GM21528 (cell line): ENCODE data around the gene RAI14.
"Not testable (repeated sequence)": the region's sequence is repeated elsewhere in the genome, so short reads cannot be mapped to it uniquely, and the experiment has no call there.

ENCODE experiments used
- ATAC-seq: cut with Tn5 transposase; IDR thresholded peaks from one replicate; pipeline ENCODE4 v1.9.1; 2021; ENCODE audit warnings: mild to moderate bottlenecking, moderate library complexity; ENCODE audit not compliant: unreplicated experiment, low FRiP score

The RAI14 gene

GRCh38 chr5:34724741-34725140, 68.6 kb downstream of the RAI14 start:
- no peak for ATAC-seq

DNA sequence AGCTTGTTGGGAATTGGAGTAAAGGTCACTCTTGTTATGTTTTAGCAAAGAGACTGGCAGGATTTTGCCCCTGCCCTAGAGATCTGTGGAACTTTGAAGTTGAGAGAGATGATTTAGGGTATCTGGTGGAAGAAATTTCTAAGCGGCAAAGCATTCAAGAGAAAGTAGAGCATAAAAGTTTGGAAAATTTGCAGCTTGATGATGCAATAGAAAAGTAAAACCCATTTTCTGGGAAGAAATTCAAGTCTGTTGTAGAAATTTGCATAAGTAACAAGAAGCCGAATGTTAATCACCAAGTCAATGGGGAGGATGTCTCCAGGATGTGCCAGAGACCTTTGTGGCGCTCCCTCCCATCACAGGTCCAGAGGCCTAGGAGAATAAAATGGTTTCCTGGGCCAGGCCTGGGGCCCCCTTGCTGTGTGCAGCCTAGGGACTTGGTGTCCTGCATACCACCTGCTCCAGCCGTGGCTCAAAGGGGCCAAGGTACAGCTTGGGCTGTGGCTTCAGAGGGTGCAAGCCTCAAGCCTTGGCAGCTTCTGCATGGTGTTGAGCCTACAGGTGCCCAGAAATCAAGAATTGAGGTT, 71.1 kb downstream of the RAI14 start:
- ATAC-seq = not testable (repeated sequence)

GRCh38 chr5:34728236-34728635, 72.1 kb downstream of the RAI14 start:
- no peak for ATAC-seq

DNA sequence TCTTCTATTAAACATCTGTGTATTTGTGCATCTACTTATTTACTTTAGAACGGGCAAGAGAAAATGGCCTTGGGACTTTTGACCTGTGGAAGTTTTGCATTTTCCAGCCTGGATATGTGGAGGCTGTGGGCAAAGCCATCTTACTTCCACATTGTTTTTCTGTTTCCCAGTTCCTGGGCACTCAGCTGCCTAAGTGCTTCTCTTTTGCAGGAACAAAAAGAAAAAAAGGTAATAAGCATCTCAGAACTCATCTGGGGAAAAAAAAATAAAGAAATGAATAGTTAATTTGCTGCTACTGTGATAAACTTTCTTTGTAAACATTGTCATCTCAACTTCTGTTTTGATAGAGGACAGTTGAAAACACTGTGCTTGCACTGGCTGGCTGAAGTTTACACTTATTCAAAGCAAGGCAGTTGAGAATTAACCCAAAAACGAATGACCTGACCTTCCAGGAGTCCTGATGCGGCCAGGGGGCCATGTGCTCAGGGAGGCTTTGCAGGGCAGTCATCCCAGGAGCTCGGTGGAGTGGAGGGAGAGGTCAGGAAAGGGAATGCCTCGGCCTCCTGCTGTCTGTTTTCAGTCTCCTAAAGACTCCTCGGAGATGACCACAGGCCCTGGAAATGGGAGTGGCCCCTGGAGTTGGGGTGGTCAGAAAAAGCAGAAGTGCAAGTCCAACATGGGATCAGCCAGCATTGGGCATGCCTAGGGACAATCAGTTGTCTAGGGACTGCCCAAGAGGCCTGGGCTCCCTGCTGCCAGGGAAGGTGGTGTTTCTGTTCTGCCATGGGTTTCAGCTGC, 75.5 kb downstream of the RAI14 start:
- ATAC-seq = no peak

DNA sequence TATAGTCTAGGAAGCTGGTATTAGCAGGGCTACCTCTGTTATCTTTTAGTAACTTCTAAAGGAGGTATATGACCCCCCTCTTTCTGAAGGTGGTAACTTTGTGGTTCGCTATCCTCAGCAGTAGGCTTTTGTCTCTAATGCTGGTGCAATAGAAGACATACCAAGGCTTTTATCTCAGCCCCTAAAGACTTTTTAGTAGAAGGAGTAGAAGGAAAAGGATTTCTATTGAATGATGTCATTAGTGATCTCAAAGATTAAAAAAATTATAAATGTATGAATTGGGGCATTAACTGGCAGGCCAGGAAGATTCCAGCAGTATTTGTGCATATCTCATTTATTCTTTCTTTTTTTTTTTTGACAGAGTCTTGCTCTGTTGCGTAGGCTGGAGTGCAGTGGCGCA, 78.2 kb downstream of the RAI14 start:
- no peak for ATAC-seq

- ATAC-seq = no peak
Observed at GRCh38 chr5:34735491-34736426, 79.6 kb downstream of the RAI14 start.

DNA sequence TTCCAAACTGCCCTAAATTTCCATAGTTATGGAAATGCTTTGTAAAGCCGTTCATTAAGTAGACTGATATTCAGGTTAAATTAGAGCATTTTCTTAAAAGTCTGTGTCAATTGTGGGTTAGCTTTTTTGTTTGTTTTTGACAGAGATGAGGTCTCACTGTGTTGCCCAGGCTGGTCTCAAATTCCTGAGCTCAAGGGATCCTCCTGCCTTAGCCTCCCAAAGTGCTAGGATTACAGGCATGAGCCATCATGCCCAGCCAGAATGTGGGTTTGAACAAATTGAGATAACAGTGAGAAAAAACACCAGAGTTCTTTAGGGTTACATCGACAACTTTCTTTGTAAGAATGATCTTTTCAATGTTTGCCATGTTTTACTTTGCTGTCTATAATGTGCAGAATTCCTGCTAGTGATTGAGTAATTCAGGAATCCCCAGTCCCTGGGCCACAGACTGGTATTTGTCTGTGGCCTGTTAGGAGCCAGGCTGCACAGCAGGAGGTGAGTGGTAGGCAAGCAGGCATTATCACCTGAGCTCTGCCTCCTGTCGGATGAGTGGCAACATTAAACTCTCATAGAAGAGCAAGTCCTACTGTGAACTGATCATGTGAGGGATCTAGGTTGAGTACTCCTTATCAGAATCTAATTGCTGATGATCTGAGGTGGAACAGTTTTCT, 80.5 kb downstream of the RAI14 start:
- no peak for ATAC-seq

DNA sequence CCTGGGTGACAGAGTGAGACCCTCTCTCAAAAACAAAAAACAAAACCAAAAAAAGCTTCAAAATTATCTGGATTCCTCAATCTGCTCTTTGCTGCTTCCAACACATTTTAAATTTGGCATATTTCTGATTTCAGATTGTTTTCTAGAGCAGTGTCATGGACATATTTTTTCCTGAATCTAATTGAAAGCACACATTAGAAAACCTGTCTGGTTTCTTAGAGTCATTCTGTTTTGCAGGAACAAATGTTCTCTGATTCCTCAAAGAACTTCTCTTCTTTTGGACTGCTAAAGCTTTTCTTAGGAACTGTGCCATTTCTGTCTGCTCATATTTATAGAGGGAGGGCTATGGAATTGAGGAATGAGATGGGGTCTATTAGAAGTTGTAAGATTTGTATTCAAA, 81.6 kb downstream of the RAI14 start:
- no peak for ATAC-seq

DNA sequence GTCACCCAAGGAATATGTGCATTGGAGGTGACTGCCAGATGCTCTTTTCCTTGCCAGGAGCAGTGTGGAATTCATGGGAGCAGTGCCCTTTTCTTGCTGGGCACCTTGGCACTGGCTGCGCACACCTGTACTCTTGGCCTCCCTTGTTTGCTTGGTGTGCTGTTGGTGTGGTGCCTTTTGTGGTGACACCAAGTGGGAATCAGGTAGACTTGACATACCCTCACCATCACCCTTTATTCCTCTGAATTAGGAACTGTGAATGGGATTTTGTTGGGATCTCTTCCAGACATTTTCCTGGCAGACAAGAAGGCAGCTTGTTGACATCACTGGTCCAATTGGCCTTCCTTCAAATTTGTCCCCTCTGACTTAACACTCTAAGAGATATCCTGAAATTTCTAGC, 82.3 kb downstream of the RAI14 start:
- no peak for ATAC-seq

DNA sequence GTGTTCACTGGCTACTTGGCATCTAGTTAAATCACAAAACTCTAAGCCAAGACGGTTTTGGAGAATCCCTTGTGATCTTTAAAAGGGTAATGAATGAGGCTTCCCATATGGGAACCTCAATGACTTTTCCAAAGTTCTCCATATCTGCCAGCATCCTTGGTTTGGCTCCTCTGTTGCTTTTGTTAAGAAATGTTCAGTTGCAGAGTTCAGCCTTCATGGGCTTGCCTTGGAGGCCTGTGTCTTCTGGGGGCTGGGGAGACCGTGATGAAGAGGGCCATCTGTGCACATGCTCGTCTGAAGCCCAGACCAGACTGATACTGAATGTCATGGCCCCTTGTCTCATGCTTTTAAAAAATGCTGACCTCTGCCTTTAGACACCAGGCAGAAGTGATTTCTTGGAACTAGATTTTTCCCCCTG, 84.3 kb downstream of the RAI14 start:
- ATAC-seq = no peak

DNA sequence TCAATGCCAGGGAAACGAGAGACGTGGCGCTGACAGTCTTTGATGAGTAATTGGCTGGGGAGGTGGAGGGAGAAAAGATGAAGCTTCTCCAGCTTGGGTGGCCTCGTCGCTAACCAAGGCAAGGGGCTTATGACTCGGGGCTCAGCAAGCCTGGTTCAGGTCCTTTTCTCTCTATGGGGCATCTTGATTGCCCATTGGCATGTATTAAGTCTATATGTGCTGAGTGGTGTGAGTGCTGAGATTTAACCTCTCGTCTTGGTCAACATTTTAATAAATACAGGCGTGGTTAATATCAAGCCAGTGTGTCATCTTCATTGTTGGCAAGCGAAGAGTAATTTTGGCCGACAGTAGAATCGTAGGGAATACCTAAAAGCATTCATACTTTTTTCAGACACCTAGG, 85.9 kb downstream of the RAI14 start:
- ATAC-seq = no peak

GRCh38 chr5:34743878-34744277, 87.8 kb downstream of the RAI14 start:
- no peak for ATAC-seq

- no peak for ATAC-seq
Observed at GRCh38 chr5:34748431-34748830, 92.3 kb downstream of the RAI14 start.

- no peak for ATAC-seq
Observed at GRCh38 chr5:34749431-34749873, 93.3 kb downstream of the RAI14 start.

DNA sequence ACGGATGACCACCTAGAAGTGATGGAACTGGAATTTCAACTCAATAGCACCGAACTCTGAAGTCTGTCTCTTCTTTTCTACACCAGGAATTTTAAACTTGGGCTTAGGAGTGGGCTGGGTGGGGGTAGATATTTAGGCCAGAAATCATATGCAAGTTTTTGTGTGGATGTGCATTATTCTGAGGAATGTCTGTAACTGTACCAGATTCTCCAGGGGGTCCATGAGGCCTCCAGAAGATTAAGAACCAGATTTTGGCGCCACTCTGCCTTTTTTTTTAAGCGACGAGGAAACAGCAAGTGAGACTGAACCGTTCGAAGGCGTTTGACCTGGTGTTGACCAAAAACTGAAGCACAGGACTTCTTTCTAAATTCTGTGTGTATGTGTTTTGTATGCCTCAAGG, 94.1 kb downstream of the RAI14 start:
- ATAC-seq = no peak

DNA sequence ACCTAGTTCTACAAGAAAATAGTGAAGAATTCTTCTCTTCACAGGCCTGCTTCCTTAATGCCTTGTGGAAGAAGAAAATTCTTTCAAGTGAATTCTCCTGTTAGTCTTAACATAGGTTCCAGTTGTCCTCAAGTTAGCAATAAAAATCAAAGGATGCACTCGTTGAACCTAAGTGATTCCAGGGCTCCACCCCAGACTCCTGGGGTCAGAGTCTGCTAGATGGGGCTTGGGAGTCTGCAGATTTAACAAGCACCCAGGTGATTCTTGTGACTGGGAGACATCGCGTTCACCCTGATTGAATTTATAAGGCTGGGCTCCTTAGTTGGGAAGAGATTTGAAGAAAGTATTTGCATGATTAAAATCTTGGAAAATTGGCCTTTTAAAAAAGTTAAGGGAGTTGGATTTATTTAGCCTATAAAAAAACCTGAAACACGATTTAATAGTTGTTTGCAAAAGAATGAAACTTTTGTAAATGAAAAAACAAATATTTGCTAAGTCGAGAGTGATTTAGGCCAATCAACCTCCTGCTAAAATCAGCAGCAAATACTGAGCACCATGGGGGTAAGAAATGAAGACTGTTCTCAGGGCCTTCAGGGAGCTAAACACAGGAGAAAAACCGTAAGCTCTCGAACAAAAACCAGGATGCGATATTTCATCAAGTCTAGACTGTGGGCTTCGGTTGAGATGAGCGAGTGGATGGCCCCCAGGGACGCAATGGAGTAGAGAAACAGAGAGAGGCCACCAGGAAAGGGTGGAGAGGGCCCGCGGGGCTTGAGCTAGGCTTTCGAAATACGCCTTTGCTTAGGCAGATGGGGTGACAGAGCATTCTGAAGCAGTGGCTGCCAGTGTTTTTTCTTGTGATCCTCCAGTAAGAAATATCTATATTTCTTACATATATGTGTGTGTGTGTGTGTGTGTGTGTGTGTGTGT, 95.9 kb downstream of the RAI14 start:
- no peak for ATAC-seq

DNA sequence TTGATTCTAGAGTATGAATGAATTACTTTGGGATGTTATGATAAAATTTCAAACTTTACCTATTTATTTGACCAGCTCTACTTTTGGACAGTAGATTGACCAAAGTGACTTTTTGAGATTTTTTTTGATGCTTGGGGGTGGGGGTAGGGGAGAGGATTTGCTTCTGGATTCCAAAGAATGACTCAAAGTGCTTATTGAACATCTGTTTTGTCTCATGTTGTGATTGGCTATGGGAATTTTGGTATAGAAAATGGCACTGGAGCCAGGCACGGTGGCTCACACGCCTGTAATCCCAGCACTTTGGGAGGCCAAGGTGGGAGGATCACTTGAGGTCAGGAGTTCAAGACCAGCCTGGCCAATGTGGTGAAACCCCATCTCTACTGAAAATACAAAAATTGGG, 97.1 kb downstream of the RAI14 start:
- ATAC-seq = not testable (repeated sequence)

DNA sequence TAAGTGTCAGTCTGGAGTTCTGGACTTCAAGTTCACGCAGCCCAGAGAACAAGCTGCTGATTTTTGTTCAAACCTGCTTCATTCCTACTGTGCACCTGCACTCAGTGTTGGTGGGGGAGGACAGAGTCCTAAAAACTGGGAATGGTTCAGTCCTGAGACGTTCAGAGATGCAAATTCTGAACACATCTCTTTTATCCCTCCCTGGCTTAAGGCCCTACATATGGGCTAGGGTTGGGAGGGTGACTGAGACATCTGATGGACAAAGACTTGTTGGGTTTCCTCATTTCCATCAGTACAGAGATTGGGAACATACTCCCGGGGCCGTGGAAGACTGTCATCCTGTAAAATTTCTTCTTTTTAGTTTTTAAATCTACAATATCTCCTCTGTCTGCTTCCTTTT, 99.8 kb downstream of the RAI14 start:
- ATAC-seq = no peak

GRCh38 chr5:34756781-34757624, 100.9 kb downstream of the RAI14 start:
- no peak for ATAC-seq
